Stimulated activated CD4-positive, alpha-beta T cell treated with anti-CD3 and anti-CD28 coated beads, Interleukin-1b, Interleukin-23, amount 100 ng/mL, for 4 hours (primary cell): ENCODE data around the gene OCLN.
"Not testable (repeated sequence)": the region's sequence is repeated elsewhere in the genome, so short reads cannot be mapped to it uniquely, and the experiment has no call there.

Experiments used
- DNase-seq, 2 donors: peaks; one replicate each; pipeline ENCODE4 v3.0.0-alpha.2; 2020; ENCODE audit warnings: low read depth in 2 of 2

Gene OCLN

DNA sequence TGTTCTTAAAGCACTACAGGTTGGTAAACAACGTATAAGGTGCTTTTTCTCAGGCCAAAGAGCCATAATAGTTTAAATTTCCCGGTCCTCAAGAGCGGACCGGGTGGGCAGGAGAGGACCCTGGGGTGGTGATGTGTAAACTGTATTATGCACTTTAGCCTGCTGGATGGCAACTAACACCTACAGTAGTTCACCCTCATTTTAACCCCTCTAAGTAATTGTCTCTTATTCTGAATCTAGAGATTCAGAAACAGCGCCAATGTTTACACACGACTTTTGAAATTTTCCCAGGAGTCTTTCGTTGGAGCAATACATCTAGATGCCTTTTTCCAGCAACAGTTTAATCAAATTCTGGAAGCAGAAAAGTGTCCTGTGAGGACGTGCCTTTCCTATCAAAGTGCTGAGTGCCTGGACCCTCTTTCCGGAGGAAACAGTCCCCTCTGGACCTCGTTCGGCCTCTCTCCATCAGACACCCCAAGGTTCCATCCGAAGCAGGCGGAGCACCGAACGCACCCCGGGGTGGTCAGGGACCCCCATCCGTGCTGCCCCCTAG, 676 bp upstream of the OCLN start:
- no peak for DNase-seq

GRCh38 chr5:69492923-69493395, 369 bp downstream of the OCLN start:
- DNase-seq = peak in 1 of 2 donors; percentile 5

DNA sequence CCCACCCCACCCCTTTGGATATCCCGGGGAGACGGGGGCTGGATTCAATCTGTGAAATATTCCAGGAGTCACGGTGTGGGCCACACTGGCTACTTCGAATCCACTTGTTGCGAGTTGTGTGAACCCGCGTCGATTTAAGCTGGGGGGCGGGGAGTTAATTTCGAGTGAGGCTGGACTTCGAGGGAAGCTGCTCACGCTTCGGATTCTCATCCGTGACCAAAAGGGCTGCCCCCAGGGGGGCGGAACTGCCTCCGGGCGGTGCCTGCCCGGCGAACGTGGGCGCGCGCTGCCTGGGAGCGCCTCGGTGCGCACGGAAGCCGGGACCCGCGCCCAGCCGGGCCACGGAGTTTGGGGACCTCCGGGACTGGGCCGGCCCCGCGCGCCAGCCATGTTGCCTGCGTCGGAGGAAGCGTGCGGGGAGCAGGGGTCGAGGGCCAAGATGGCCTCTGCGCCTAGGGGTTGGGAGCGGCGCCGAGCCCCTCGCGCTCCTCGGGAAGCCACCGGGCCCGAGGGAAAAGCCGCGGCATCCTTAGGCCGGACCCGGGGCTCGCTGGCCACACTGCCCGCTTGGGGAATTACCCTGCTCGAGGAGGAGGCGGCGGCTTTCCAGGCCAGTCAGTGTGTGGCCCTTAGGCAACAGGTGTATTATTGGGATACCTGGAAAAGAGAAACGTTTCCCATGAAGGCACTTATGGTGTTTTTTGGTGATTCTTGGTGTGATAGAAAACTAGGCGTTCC, 975 bp downstream of the OCLN start:
- DNase-seq = peak in 1 of 2 donors; percentile 3

- DNase-seq = no peak
Observed at GRCh38 chr5:69494452-69494851, 1.9 kb downstream of the OCLN start.

- DNase-seq = no peak
Observed at GRCh38 chr5:69497006-69497520, 4.5 kb downstream of the OCLN start.

GRCh38 chr5:69498384-69498783, 5.8 kb downstream of the OCLN start:
- no peak for DNase-seq

- DNase-seq = no peak
Observed at GRCh38 chr5:69502367-69502766, 9.8 kb downstream of the OCLN start.

DNA sequence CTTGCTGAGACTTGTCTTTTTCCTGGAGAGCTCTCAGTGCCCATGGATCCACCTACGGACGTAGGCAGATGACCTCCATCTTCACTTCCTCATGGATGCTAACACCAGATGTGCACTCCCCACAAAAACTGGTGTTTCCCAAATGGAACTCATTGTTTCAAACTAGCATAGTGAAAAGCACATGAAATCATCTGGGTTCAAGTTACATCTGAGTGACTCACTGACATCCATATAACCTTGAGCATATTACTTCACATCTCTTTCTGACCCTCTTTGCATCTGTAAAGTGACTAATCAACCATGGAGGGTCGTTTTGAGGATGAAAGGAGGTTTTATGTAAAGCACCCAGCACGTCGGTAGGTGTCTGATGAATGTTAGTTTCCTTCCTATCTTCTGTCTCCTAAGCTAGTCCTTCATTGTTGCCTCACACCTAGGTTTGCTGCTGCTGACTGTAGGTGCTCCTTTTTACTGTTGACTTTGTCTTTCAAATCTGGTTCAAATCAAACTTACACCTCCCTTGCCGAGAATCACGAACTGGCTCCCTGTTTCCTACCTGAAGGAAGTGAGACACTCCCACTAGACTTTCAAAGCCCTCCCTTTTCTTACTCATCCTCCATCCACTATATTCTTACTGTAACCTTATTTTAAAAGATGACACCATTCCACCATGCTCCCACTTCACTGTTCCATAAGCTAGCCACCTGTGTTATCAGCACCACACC, 10.3 kb downstream of the OCLN start:
- DNase-seq = no peak

DNA sequence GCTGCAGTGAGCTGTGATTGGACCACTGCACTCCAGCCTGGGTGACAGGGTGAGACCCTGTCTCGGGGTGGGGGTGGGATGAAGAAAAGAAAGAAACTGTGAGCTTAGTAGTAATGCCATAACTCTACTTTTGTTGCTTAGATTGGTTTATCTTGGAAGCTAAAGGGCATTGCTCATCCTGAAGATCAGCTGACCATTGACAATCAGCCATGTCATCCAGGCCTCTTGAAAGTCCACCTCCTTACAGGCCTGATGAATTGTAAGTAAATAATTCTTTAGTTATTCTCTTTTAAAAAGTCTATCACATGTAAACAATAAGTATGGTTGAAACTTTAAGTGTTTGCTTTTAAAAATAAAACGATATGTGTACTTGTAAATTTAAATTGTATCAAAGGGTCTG, 11.4 kb downstream of the OCLN start:
- no peak for DNase-seq

GRCh38 chr5:69505306-69505705, 12.7 kb downstream of the OCLN start:
- DNase-seq = no peak

DNA sequence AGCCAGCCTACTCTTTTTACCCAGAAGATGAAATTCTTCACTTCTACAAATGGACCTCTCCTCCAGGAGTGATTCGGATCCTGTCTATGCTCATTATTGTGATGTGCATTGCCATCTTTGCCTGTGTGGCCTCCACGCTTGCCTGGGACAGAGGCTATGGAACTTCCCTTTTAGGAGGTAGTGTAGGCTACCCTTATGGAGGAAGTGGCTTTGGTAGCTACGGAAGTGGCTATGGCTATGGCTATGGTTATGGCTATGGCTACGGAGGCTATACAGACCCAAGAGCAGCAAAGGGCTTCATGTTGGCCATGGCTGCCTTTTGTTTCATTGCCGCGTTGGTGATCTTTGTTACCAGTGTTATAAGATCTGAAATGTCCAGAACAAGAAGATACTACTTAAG, 16.6 kb downstream of the OCLN start:
- no peak for DNase-seq

DNA sequence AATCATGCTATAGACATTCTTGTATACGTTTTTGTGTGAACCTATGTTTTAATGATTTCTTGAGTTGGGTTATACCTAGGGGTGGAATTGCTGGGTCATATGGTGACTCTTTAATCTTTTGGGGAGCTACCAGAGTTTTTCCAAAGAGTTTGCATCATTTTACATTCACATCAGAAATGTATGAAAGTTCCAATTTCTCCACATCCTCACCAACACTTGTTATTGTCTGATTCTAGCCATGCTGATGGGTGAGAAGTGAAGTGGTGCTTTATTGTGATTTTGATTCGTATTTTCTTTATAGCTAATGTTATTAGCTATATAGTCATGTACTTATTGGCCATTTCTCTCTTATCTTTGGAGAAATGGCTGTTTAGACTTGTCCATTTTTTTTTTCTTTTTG, 18.1 kb downstream of the OCLN start:
- no peak for DNase-seq

GRCh38 chr5:69512740-69513260, 20.2 kb downstream of the OCLN start:
- DNase-seq = no peak

- not testable (repeated sequence) for DNase-seq
Observed at GRCh38 chr5:69515570-69515969, 23.0 kb downstream of the OCLN start.

- DNase-seq = no peak
Observed at GRCh38 chr5:69516769-69517168, 24.2 kb downstream of the OCLN start.

DNA sequence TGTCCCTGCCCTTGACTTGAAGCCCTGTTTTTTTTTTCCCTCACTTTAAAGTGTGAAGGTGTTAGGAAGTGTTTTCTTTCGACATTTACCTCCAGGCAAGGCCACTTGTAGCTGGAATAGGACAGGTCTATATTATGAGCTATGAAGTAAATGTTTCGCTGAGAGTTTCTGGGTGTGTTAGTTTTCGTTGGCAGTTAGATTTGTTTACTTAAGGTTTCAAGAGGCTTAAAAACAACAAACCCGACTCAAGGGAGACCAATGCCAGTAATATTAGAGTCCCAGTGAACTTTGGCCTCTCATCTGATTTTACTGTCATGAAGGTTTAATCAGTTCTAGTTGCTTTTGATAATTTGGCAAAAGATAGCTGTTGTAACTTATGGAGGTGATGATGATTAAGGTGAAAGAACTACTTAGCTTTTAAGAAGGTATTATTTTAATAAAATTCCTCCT, 25.2 kb downstream of the OCLN start:
- DNase-seq = no peak

- no peak for DNase-seq
Observed at GRCh38 chr5:69519285-69519684, 26.7 kb downstream of the OCLN start.

- DNase-seq = no peak
Observed at GRCh38 chr5:69522035-69522434, 29.4 kb downstream of the OCLN start.

DNA sequence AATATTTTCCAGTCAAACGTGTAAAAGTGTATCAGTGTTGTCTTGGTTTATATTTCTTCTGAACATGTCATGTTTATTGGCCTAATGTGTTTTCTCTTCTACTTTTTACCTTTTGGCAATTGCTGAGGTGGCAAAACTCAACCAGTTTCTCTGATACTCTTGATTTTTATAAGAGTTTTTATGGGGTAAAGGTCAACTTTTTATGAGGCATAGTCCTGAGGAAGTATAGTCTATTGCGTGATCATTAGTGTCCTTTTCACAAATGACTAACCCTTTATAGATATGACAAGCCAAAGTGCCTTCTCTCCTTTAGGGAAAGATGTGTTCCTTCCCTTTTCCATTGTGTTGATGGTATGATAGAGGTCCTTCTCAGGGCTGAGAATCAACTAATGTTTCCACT, 32.9 kb downstream of the OCLN start:
- no peak for DNase-seq

GRCh38 chr5:69526660-69527059, 34.1 kb downstream of the OCLN start:
- no peak for DNase-seq

GRCh38 chr5:69527128-69527770, 34.7 kb downstream of the OCLN start:
- no peak for DNase-seq

GRCh38 chr5:69528035-69528434, 35.4 kb downstream of the OCLN start:
- DNase-seq = no peak
